HFFc6 (cell line): Measurements from ENCODE around the gene TOR1AIP2. TPM values are rescaled to one million over a fixed set of nuclear protein-coding genes. Genes with fewer than 3 reads are reported as not detected.

Source experiments
- DNase-seq: peaks from one replicate; pipeline ENCODE4 v3.0.0-alpha.2; 2018
- H3K27ac Mint-ChIP-seq: 2 replicates; pipeline ENCODE4 v1.8.0; 2020; ENCODE audit warnings: mild to moderate bottlenecking, mixed read lengths
- H3K27me3 Mint-ChIP-seq: 2 replicates; pipeline ENCODE4 v1.8.0; 2021; ENCODE audit warnings: mild to moderate bottlenecking, moderate library complexity, mixed read lengths; ENCODE audit not compliant: insufficient read depth
- H3K36me3 Mint-ChIP-seq: 2 replicates; pipeline ENCODE4 v1.8.0; 2021; ENCODE audit warnings: low read depth, mixed read lengths
- H3K4me1 Mint-ChIP-seq: 2 replicates; pipeline ENCODE4 v1.8.0; 2020; ENCODE audit warnings: low read depth, mixed read lengths
- H3K4me3 Mint-ChIP-seq: 2 replicates; pipeline ENCODE4 v1.8.0; 2020; ENCODE audit warnings: mild to moderate bottlenecking, moderate library complexity, mixed read lengths
- H3K9me3 Mint-ChIP-seq: 2 replicates; pipeline ENCODE4 v1.8.0; 2020; ENCODE audit warnings: mild to moderate bottlenecking, mixed read lengths
- total RNA-seq, 6 experiments: library from RNA; stranded (reverse); fragmentation: NEBNext Ultra II Directional; extraction: Animal tissue kit (Norgen Biotek cat#: 25700); gene quantifications; 2 replicates in 1 of 6; 3 replicates in 5 of 6; pipeline ENCODE4 v1.2.3, GENCODE V29; 2021
- TF ChIP-seq, protein P1 (sequence below): fragments of 200-600 bp; sonication (generic); IDR thresholded peaks from 2 replicates; pipeline ENCODE4 v1.5.0; 2021; ENCODE audit warnings: antibody characterized with exemption, mild to moderate bottlenecking

The TOR1AIP2 gene
- total RNA-seq, 6 experiments from 2014 or later, result 89.7 to 127 (median 108) TPM

DNA sequence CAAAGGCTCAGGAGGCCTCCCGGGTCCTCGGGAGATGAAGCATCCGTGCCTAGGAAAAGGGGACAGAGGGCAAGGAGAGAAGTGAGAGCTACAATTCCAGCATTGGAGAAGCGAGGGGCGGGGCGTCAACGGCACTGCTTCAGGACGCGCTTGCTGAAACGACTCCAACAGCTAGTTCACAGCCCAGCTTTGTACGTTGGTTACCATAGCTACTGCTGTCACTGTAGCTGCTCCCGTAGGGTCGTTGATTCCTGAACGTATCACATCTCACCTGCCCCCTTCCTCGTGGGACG is 63.1 kb downstream of the TOR1AIP2 start:
- Mint-ChIP-seq H3K27me3 (peaks cover 47% of the 10 kb centered on the region), H3K27ac (peak overlapping the region; percentile 66), H3K9me3 (no peaks in the 10 kb centered on the region), H3K4me1 (peaks cover 54% of the 10 kb centered on the region), H3K36me3 (no peaks in the 10 kb centered on the region), H3K4me3 (peak overlapping the region; percentile 93)
- no peak for DNase-seq
- TF ChIP-seq, protein P1, sequence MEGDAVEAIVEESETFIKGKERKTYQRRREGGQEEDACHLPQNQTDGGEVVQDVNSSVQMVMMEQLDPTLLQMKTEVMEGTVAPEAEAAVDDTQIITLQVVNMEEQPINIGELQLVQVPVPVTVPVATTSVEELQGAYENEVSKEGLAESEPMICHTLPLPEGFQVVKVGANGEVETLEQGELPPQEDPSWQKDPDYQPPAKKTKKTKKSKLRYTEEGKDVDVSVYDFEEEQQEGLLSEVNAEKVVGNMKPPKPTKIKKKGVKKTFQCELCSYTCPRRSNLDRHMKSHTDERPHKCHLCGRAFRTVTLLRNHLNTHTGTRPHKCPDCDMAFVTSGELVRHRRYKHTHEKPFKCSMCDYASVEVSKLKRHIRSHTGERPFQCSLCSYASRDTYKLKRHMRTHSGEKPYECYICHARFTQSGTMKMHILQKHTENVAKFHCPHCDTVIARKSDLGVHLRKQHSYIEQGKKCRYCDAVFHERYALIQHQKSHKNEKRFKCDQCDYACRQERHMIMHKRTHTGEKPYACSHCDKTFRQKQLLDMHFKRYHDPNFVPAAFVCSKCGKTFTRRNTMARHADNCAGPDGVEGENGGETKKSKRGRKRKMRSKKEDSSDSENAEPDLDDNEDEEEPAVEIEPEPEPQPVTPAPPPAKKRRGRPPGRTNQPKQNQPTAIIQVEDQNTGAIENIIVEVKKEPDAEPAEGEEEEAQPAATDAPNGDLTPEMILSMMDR, result no peak

DNA sequence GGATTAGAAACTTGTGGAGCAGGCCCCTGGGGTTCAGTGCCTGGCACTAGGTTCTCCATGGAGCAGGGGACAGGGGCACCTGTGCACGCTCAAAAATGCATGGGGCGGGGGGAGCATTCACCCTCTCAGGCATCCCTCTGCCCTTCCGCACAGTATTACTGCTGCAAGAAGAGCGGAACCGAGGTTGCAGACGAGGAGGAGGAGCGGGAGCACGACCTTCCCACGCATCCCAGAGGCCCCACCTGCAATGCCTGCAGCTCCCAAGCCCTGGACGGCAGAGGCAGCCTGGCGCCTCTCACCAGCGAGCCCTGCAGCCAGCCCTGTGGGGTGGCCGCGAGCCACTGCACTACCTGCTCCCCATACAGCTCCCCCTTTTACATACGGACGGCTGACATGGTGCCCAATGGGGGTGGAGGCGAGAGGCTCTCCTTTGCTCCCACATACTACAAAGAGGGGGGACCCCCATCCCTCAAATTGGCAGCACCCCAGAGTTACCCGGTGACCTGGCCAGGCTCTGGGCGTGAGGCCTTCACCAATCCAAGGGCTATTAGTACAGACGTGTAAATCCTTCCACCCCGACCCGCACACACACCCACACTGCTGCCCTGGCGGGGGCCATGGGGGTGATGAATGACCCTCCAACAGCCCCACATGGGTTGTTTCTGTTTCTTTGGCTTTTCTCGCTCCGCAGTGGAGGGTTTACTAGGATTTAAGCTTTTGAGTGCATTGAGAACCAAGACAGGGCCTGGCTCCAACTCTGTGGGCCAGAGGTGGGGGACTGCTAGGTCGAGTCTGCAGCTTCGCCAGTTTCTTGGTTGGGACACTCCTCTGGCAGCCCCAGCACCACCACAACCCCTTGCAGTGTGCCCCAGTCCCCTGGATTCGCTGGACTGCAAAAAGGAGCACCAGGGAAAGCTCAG is 63.7 kb downstream of the TOR1AIP2 start:
- Mint-ChIP-seq H3K27me3 (peaks cover 49% of the 10 kb centered on the region), H3K9me3 (no peaks in the 10 kb centered on the region), H3K4me1 (peaks cover 58% of the 10 kb centered on the region), H3K36me3 (no peaks in the 10 kb centered on the region), H3K27ac (no peak overlapping the region), H3K4me3 (peak overlapping the region; percentile 93)
- TF ChIP-seq, protein P1, result no peak
- DNase-seq, result no peak

DNA sequence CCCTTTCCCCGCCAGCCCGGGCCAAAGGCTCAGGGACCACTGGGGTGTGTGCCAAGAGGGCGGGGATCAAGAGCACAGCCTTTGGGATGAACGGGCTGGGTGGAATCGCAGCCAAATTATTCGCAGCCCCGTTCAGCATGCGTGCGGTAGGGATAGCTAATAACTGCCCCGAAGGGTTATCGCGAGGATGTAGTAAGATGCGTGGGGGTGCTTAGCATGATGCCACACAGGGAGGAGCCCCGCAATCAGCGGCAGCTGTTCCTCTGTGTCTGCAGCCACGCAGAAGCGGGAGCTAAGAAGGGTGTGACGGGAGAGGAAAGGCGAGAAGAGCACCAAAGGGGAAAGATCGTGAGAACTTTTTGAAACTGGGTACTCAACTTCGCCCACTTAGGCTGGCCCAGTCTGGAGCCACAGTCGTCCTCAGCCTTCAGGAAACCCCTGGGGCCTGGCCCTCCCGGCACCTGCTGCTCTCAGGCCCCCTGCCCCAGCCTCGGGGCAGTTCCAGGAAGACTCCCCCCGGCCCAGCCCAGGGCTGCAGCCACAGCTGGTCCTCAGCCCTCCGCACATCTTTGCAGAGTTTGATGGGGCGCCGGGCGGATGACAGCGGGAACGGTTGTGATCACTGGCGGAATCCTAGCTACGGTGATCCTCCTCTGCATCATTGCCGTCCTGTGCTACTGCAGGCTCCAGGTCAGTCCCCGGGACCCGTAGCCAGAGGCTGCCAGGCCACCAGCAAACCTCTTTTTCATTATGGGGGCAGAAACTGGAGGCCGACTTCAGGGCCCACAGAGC is 64.9 kb downstream of the TOR1AIP2 start:
- TF ChIP-seq, protein P1, result no peak
- DNase-seq, result no peak
- H3K27ac Mint-ChIP-seq, result no peak overlapping the region
- H3K36me3 Mint-ChIP-seq, result no peaks in the 10 kb centered on the region
- no peak overlapping the region for H3K4me3 Mint-ChIP-seq
- H3K4me1 Mint-ChIP-seq, result peaks cover 59% of the 10 kb centered on the region
- peaks cover 49% of the 10 kb centered on the region for H3K27me3 Mint-ChIP-seq
- no peaks in the 10 kb centered on the region for H3K9me3 Mint-ChIP-seq

DNA sequence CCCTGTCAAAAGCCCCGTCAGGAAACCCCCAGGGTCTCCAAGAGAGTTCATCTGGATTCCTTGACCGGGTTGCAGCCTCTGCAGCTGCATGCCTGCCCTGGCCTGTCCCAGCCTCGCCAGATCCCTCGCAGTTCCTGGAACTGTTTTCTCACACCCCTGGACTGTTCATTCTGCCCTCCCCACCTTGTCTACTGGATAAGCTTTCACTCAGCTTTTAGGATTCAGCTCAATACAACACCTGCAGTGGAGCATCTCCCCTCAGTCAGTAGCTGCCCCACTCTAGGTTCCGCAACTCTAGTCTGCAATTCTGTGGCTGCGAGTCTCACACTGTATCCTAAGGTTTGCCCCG is 67.3 kb downstream of the TOR1AIP2 start:
- no peaks in the 10 kb centered on the region for H3K9me3 Mint-ChIP-seq
- H3K27me3 Mint-ChIP-seq, result peaks cover 49% of the 10 kb centered on the region
- no peak overlapping the region for H3K4me3 Mint-ChIP-seq
- H3K27ac Mint-ChIP-seq, result no peak overlapping the region
- TF ChIP-seq, protein P1, result no peak
- peaks cover 49% of the 10 kb centered on the region for H3K4me1 Mint-ChIP-seq
- H3K36me3 Mint-ChIP-seq, result no peaks in the 10 kb centered on the region
- no peak for DNase-seq

DNA sequence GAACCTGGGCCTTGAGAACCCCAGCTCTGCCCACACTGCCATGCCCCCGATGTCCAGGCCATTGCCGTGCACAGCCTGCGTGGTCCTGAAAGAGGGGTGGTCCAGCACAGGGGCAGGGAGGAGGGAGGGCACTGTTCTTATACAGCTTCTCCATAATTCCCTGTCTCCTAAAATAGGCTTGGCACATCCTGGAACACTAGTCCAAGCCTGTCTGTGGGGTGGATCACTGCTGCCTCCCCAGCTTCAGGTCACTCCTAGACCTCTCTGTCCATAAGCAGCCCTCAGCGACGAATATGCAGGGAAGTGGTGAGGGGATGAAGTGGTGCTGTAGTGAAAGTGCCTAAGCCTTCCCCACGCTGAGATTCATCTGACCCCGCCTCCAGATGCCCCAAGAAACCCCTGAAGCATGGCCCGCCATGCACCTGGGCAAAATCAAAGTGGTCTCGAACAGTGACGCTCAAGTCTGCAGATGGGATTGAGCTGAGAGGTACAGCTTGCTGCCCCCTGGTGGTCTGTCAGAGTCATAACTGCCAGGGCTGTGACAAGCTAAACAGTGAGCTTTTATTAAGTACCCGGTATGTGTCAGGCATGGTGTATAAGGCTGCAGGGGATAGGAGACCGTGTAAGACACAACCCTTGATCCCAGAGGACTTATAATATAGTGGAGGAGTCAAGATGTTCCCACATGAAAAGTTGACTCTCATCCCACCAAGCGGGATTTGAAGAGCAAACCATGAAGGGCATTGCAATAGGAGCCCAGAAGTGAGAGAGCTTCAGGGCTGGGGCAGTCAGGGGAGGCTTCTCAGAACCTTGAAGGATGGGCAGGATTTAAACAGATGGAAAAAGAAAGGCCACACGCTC is 67.9 kb downstream of the TOR1AIP2 start:
- no peak overlapping the region for H3K27ac Mint-ChIP-seq
- H3K36me3 Mint-ChIP-seq, result no peaks in the 10 kb centered on the region
- peaks cover 43% of the 10 kb centered on the region for H3K4me1 Mint-ChIP-seq
- peaks cover 46% of the 10 kb centered on the region for H3K27me3 Mint-ChIP-seq
- no peak overlapping the region for H3K4me3 Mint-ChIP-seq
- peak; percentile 57 for DNase-seq
- H3K9me3 Mint-ChIP-seq, result no peaks in the 10 kb centered on the region
- TF ChIP-seq, protein P1, result peak; percentile 98
